Measurements from ENCODE around the gene MAN1A2. TPM values are rescaled to one million over a fixed set of nuclear protein-coding genes. Genes with fewer than 3 reads are reported as not detected.
A peak's percentile ranks its signal among the peaks of the same experiment; 100 is the strongest.
"Not testable (repeated sequence)": the region's sequence is repeated elsewhere in the genome, so short reads cannot be mapped to it uniquely, and the experiment has no call there.

The MAN1A2 gene
- total RNA-seq, 4 donors from 2014 or later = 28.9 to 46.2 (median 35.0) TPM

GRCh38 chr1:117544509-117545109 lies 177.4 kb downstream of the MAN1A2 start:
- no peak overlapping the region for H3K4me3 ChIP-seq
- DNase-seq (ENCODE audit: low spot score in 2 of 2) = no peak
- TF ChIP-seq EP300 (IDR thresholded peaks at IDR 0.05) = no peak
- TF ChIP-seq POLR2A (IDR thresholded peaks at IDR 0.05) = no peak
- TF ChIP-seq, protein P1, sequence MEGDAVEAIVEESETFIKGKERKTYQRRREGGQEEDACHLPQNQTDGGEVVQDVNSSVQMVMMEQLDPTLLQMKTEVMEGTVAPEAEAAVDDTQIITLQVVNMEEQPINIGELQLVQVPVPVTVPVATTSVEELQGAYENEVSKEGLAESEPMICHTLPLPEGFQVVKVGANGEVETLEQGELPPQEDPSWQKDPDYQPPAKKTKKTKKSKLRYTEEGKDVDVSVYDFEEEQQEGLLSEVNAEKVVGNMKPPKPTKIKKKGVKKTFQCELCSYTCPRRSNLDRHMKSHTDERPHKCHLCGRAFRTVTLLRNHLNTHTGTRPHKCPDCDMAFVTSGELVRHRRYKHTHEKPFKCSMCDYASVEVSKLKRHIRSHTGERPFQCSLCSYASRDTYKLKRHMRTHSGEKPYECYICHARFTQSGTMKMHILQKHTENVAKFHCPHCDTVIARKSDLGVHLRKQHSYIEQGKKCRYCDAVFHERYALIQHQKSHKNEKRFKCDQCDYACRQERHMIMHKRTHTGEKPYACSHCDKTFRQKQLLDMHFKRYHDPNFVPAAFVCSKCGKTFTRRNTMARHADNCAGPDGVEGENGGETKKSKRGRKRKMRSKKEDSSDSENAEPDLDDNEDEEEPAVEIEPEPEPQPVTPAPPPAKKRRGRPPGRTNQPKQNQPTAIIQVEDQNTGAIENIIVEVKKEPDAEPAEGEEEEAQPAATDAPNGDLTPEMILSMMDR (IDR thresholded peaks at IDR 0.05) = no peak
- TF ChIP-seq POLR2AphosphoS5 (IDR thresholded peaks at IDR 0.05) = no peak
- H3K9me3 ChIP-seq = no peaks in the 10 kb centered on the region
- no peaks in the 10 kb centered on the region for H3K36me3 ChIP-seq
- H3K27me3 ChIP-seq = no peaks in the 10 kb centered on the region
- 82% methylated on average over 4 of the region's 4 CpGs for WGBS
- H3K27ac ChIP-seq = no peak overlapping the region
- peaks cover 3% of the 10 kb centered on the region for H3K4me1 ChIP-seq

DNA sequence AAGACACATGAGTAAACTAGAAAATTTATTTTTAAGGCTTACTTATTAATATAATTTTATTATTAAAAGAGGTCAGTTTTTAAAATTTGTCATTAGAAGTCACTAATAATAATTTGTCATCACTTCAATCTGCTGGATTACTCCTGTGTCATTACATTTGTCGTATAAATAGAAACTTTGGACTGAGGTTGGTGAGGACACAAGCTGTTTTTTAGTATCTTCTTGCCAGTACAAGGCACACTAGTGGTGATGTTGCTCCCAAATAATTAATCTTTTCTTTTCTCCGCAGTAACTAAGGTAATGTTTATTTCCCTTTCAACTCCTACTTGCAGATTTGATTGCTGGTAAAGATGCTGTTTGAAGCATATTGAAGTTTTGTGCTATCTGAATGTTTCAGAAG lies 179.2 kb downstream of the MAN1A2 start:
- Histone ChIP-seq H3K4me1 (no peaks in the 10 kb centered on the region), H3K27ac (no peak overlapping the region), H3K27me3 (no peaks in the 10 kb centered on the region), H3K36me3 (no peaks in the 10 kb centered on the region), H3K4me3 (no peak overlapping the region), H3K9me3 (no peaks in the 10 kb centered on the region)
- no peak for TF ChIP-seq EP300 (IDR thresholded peaks at IDR 0.05)
- TF ChIP-seq POLR2AphosphoS5 (IDR thresholded peaks at IDR 0.05) = no peak
- TF ChIP-seq, protein P1 (IDR thresholded peaks at IDR 0.05) = no peak
- TF ChIP-seq POLR2A (IDR thresholded peaks at IDR 0.05) = no peak
- DNase-seq (ENCODE audit: low spot score in 2 of 2) = no peak
- 95% methylated on average over 2 of the region's 2 CpGs for WGBS

DNA sequence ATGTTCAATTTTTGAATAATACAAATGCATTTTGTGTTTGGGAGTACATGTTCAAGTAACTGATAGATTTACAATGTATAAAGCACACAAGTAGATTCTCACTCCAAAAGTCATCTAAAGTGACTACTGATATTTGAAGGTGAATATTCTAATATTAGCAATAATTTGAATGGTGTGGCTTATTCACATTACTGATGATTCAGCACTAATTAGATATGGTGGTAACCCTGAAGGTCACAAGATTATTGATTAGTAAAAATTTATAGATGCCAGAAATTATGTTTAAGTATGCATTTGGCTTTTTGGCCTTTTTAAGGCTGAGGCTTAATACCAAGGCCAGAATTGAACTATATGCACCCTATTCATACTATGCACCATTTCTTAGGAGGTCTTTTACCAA lies 186.2 kb downstream of the MAN1A2 start:
- Histone ChIP-seq H3K9me3 (no peaks in the 10 kb centered on the region), H3K36me3 (no peaks in the 10 kb centered on the region), H3K4me1 (no peaks in the 10 kb centered on the region), H3K27me3 (no peaks in the 10 kb centered on the region), H3K27ac (no peak overlapping the region), H3K4me3 (no peak overlapping the region)
- DNase-seq (ENCODE audit: low spot score in 2 of 2) = no peak
- TF ChIP-seq EP300 (IDR thresholded peaks at IDR 0.05) = no peak
- TF ChIP-seq POLR2AphosphoS5 (IDR thresholded peaks at IDR 0.05) = no peak
- TF ChIP-seq, protein P1 (IDR thresholded peaks at IDR 0.05) = no peak
- no peak for TF ChIP-seq POLR2A (IDR thresholded peaks at IDR 0.05)

GRCh38 chr1:117555806-117556205 lies 188.6 kb downstream of the MAN1A2 start:
- Histone ChIP-seq H3K4me3 (no peak overlapping the region), H3K27me3 (no peaks in the 10 kb centered on the region), H3K36me3 (no peaks in the 10 kb centered on the region), H3K4me1 (no peaks in the 10 kb centered on the region), H3K27ac (no peak overlapping the region), H3K9me3 (no peaks in the 10 kb centered on the region)
- DNase-seq (ENCODE audit: low spot score in 2 of 2) = no peak
- no peak for TF ChIP-seq EP300 (IDR thresholded peaks at IDR 0.05)
- 59% methylated on average over 3 of the region's 3 CpGs for WGBS

DNA sequence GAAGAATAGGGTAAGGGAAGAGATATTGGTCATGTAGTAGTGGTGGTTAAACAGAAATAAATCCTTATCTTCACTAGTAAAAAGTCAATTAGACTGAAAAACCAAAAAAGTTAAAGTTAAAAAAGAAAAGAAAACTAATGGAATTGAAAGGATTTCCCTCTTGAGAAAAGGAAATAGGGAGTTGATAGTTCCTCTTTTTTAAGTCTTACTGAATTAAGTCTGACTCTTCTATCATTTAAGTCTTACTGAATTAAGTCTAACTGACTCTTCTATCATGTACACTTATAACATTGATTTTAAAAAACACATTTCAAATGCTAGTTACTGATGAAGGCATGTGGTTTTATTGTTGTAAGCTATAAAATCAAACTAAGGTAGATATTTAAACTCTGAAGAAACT lies 189.1 kb downstream of the MAN1A2 start:
- no peaks in the 10 kb centered on the region for H3K27me3 ChIP-seq
- H3K4me3 ChIP-seq = no peak overlapping the region
- H3K36me3 ChIP-seq = no peaks in the 10 kb centered on the region
- H3K4me1 ChIP-seq = no peaks in the 10 kb centered on the region
- no peak for TF ChIP-seq POLR2AphosphoS5 (IDR thresholded peaks at IDR 0.05)
- no peak for TF ChIP-seq EP300 (IDR thresholded peaks at IDR 0.05)
- TF ChIP-seq, protein P1 (IDR thresholded peaks at IDR 0.05) = no peak
- no peak for TF ChIP-seq POLR2A (IDR thresholded peaks at IDR 0.05)
- H3K27ac ChIP-seq = no peak overlapping the region
- DNase-seq (ENCODE audit: low spot score in 2 of 2) = no peak
- no peaks in the 10 kb centered on the region for H3K9me3 ChIP-seq

DNA sequence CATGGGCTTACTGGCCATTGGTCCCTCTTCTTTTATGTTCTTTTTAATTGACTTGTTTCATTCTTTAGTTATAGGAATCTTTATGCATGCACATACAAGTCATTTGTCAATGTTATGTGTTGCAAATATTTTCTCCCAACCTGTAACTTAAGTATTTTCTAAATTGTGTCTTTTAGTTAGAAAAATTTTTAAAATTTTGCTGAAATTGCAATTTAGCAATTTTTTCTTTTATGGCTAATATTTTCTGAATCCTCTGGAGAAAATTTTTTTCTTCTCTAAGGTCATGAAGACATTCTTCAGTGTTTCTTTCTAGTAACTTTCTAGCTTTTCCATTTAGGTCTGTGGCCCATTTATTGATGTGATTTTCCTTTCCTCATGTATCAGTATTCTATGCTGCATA lies 189.7 kb downstream of the MAN1A2 start:
- no peak overlapping the region for H3K4me3 ChIP-seq
- no peaks in the 10 kb centered on the region for H3K9me3 ChIP-seq
- TF ChIP-seq POLR2A (IDR thresholded peaks at IDR 0.05) (no peak), POLR2AphosphoS5 (IDR thresholded peaks at IDR 0.05) (no peak), EP300 (IDR thresholded peaks at IDR 0.05) (no peak)
- TF ChIP-seq, protein P1 (IDR thresholded peaks at IDR 0.05) = no peak
- no peaks in the 10 kb centered on the region for H3K4me1 ChIP-seq
- no peaks in the 10 kb centered on the region for H3K36me3 ChIP-seq
- H3K27me3 ChIP-seq = no peaks in the 10 kb centered on the region
- DNase-seq (ENCODE audit: low spot score in 2 of 2) = no peak
- H3K27ac ChIP-seq = no peak overlapping the region

DNA sequence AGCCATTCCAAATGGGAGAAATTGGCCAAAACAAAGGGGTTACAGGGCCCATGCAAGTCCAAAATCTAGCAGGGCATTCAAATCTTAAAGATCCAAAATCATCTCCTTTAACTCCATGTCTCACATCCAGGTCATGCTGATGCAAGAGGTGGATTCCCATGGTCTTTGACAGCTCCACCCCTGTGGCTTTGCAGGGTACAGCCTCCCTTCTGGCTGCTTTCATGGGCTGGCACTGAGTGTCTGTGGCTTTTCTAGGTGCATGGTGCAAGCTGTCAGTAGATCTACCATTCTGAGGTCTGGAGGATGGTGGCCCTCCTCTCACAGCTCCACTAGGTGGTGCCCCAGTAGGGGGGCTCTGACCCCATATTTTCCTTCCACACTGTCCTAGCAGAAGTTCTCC lies 191.2 kb downstream of the MAN1A2 start:
- H3K27ac ChIP-seq = not testable (repeated sequence)
- peak in 1 of 2 donors; percentile 44 for DNase-seq (ENCODE audit: low spot score in 2 of 2)

More for the DNA sequence above, 191.2 kb downstream of the MAN1A2 start:
- H3K27me3 ChIP-seq, H3K4me1 ChIP-seq, H3K4me3 ChIP-seq, H3K9me3 ChIP-seq, H3K36me3 ChIP-seq: not testable (repeated sequence)
